MM.1S (cell line): ENCODE data around the gene PTPRR.

Source experiments
- DNase-seq: peaks from one replicate; pipeline ENCODE4 v3.0.0-alpha.2; 2015
- H2AFZ ChIP-seq: fragments of 300-600 bp; sonication (generic); 2 replicates; pipeline ENCODE4 v1.6.0; 2016; ENCODE audit warnings: antibody characterized with exemption, low read length
- H3F3A ChIP-seq: fragments of 300-600 bp; sonication (generic); 2 replicates; pipeline ENCODE4 v1.6.1; 2016; ENCODE audit warnings: mild to moderate bottlenecking, antibody characterized with exemption, low read length, moderate library complexity, mixed read lengths; ENCODE audit not compliant: insufficient read depth
- H3K27ac ChIP-seq: fragments of 300-600 bp; sonication (generic); 2 replicates; pipeline ENCODE4 v1.5.1; 2016; ENCODE audit warnings: mild to moderate bottlenecking, low read length
- H3K27me3 ChIP-seq: fragments of 300-600 bp; sonication (generic); replicated peaks from 2 replicates; pipeline ENCODE4 v1.6.0; 2016; ENCODE audit warnings: low read length; ENCODE audit not compliant: insufficient read depth
- H3K36me3 ChIP-seq: fragments of 300-600 bp; sonication (generic); replicated peaks from 2 replicates; pipeline ENCODE4 v1.6.1; 2016; ENCODE audit warnings: mild to moderate bottlenecking, low read length, mixed read lengths; ENCODE audit not compliant: insufficient read depth
- H3K4me1 ChIP-seq: fragments of 300-600 bp; sonication (generic); 2 replicates; pipeline ENCODE4 v1.6.1; 2016; ENCODE audit warnings: low read length, mixed read lengths
- H3K4me2 ChIP-seq: fragments of 300-600 bp; sonication (generic); 2 replicates; pipeline ENCODE4 v1.6.0; 2016; ENCODE audit warnings: low read depth, low read length
- H3K4me3 ChIP-seq: fragments of 300-600 bp; sonication (generic); 2 replicates; pipeline ENCODE4 v1.5.1; 2016; ENCODE audit warnings: low read length, mixed read lengths
- H3K79me2 ChIP-seq: fragments of 300-600 bp; sonication (generic); 2 replicates; pipeline ENCODE4 v1.6.1; 2016; ENCODE audit warnings: mixed run types, low read length, mixed read lengths
- H3K9ac ChIP-seq: fragments of 300-600 bp; sonication (generic); 2 replicates; pipeline ENCODE4 v1.6.1; 2016; ENCODE audit warnings: low read length, mixed read lengths
- H3K9me2 ChIP-seq: fragments of 300-600 bp; sonication (generic); replicated peaks from 2 replicates; pipeline ENCODE4 v1.6.1; 2016; ENCODE audit warnings: mild to moderate bottlenecking, low read length, mixed read lengths; ENCODE audit not compliant: insufficient read depth
- H3K9me3 ChIP-seq: fragments of 300-600 bp; sonication (generic); replicated peaks from 2 replicates; pipeline ENCODE4 v1.6.1; 2016; ENCODE audit warnings: mild to moderate bottlenecking, low read length, mixed read lengths; ENCODE audit not compliant: insufficient read depth
- H4K20me1 ChIP-seq: fragments of 300-600 bp; sonication (generic); 2 replicates; pipeline ENCODE4 v1.6.1; 2016; ENCODE audit warnings: mild to moderate bottlenecking, low read length, moderate library complexity, mixed read lengths; ENCODE audit not compliant: insufficient read depth
- EZH2 ChIP-seq: fragments of 300-600 bp; sonication (generic); optimal IDR thresholded peaks from 2 replicates; pipeline ENCODE3; 2017; ENCODE audit warnings: low read depth, mild to moderate bottlenecking, antibody characterized with exemption, low read length, mixed read lengths
- EZH2phosphoT487 ChIP-seq: fragments of 300-600 bp; sonication (generic); IDR thresholded peaks from 2 replicates; pipeline ENCODE4 v1.6.1; 2018; ENCODE audit warnings: antibody characterized with exemption, low read length
- TF ChIP-seq, protein P1 (sequence below): fragments of 300-600 bp; sonication (generic); IDR thresholded peaks from 2 replicates; pipeline ENCODE4 v1.5.1; 2016; ENCODE audit warnings: antibody characterized with exemption, low read length, mixed read lengths

Gene PTPRR

DNA sequence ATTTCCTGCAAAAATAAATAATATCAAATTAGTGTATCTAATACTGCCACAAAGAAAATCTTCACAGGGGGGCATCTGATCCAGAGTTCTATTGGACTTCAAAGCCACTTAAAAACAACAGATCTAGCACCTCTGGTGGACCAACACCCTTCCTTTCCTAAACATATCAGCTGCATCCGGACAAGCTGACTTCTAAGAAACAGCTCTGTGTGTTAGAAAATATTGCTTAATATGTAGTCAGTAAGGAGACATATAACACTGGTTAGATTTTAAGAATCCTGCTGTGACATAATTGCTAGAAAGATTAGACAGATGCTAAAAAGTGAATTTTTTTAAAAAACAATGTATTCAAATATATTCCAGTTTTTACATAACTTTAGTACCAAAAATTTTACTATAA is 222.2 kb downstream of the PTPRR start:
- Histone ChIP-seq H3K79me2 (no peaks in the 10 kb centered on the region), H3K9me3 (no peaks in the 10 kb centered on the region), H3K27ac (no peak overlapping the region), H2AFZ (no peak overlapping the region), H3K4me3 (no peak overlapping the region), H3K36me3 (no peaks in the 10 kb centered on the region), H3K9ac (no peak overlapping the region), H3K4me1 (no peaks in the 10 kb centered on the region), H3K9me2 (no peaks in the 10 kb centered on the region), H4K20me1 (no peaks in the 10 kb centered on the region), H3K27me3 (no peaks in the 10 kb centered on the region), H3F3A (no peaks in the 10 kb centered on the region), H3K4me2 (no peak overlapping the region)
- DNase-seq: no peak
- no peak for TF ChIP-seq EZH2
- no peak for TF ChIP-seq EZH2phosphoT487
- TF ChIP-seq, protein P1, sequence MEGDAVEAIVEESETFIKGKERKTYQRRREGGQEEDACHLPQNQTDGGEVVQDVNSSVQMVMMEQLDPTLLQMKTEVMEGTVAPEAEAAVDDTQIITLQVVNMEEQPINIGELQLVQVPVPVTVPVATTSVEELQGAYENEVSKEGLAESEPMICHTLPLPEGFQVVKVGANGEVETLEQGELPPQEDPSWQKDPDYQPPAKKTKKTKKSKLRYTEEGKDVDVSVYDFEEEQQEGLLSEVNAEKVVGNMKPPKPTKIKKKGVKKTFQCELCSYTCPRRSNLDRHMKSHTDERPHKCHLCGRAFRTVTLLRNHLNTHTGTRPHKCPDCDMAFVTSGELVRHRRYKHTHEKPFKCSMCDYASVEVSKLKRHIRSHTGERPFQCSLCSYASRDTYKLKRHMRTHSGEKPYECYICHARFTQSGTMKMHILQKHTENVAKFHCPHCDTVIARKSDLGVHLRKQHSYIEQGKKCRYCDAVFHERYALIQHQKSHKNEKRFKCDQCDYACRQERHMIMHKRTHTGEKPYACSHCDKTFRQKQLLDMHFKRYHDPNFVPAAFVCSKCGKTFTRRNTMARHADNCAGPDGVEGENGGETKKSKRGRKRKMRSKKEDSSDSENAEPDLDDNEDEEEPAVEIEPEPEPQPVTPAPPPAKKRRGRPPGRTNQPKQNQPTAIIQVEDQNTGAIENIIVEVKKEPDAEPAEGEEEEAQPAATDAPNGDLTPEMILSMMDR: no peak

DNA sequence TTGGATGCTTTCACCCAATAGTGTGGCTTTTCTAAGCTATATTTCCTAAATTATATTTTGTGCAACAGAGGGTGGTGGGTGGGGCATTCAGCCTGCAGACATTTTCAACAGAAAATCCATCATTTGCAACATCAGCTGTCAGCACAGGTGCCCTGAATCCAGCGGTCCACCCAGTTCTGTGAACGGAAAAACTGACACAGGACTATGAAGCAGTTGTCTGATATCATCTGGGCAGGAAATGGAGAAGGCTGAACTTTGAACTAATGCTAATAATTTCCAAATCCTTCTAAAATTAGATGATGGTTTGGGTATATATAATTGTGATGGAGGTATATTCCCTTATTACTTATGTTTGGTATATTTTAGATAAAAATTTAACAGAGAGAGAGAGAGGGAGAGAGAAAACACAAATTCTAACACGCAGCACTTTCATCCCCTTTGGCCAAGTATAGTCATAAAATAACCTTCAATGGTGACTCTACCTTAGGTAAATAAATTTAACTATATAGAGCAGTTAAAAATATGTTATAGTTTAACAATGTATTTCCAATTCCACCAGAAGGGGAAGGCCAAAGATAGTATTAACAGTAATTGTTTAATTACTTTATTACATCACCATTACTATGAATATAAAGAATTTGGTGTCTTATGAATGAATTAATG is 225.0 kb downstream of the PTPRR start:
- Histone ChIP-seq H3K9me2 (no peaks in the 10 kb centered on the region), H3F3A (no peaks in the 10 kb centered on the region), H4K20me1 (no peaks in the 10 kb centered on the region), H3K79me2 (no peaks in the 10 kb centered on the region), H3K4me2 (no peak overlapping the region), H3K27me3 (no peaks in the 10 kb centered on the region), H3K4me3 (no peak overlapping the region), H2AFZ (no peak overlapping the region), H3K36me3 (no peaks in the 10 kb centered on the region), H3K4me1 (no peaks in the 10 kb centered on the region), H3K9ac (no peak overlapping the region), H3K27ac (no peak overlapping the region), H3K9me3 (no peaks in the 10 kb centered on the region)
- DNase-seq: no peak
- TF ChIP-seq, protein P1: no peak
- TF ChIP-seq EZH2 (no peak), EZH2phosphoT487 (no peak)

DNA sequence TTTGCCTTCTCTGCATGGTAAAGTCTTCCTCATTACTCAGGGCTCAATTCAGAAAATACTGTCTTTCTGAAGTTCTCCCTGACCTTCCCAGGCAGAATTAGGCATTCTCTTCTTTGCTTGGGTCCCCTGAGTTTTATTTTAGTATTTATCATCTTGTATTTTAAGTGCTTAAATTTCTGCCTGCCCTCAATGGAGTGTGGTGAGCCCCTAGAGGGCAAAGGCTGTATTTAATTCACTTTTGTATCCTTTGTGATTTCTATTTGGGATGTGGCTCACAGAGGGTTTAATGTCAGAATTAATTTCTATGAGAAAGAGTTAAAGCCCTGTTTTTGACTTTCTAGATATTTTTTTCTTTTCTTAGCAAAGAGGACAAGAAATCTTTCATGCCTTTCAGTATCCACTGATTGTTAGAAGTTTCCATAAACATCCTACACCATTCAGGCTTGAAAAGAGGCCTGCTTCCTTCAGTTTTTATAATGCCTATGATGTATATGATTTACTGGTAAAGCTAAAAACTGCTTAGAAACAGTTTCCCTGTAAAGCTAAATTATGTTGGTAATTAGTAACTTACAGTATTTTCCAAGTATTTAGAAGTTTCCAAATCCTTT is 227.8 kb downstream of the PTPRR start:
- Histone ChIP-seq H3K36me3 (no peaks in the 10 kb centered on the region), H3K9me3 (no peaks in the 10 kb centered on the region), H3K27ac (no peak overlapping the region), H3K4me2 (no peak overlapping the region), H3K4me3 (no peak overlapping the region), H3K27me3 (no peaks in the 10 kb centered on the region), H3K9me2 (no peaks in the 10 kb centered on the region), H3F3A (no peaks in the 10 kb centered on the region), H4K20me1 (no peaks in the 10 kb centered on the region), H2AFZ (no peak overlapping the region), H3K79me2 (no peaks in the 10 kb centered on the region), H3K9ac (no peak overlapping the region), H3K4me1 (no peaks in the 10 kb centered on the region)
- DNase-seq: peak; percentile 11
- TF ChIP-seq EZH2phosphoT487: no peak
- TF ChIP-seq, protein P1: peak; percentile 42
